Measurements from ENCODE around the gene CRY2. TPM values are rescaled to one million over a fixed set of nuclear protein-coding genes. Genes with fewer than 3 reads are reported as not detected.

Gene CRY2
- total and polyA plus RNA-seq, 2 of the 8 experiments (the other 6 are each of a cell fraction or from before 2014, with no cell fraction given) = 8.0 to 9.4 TPM

DNA sequence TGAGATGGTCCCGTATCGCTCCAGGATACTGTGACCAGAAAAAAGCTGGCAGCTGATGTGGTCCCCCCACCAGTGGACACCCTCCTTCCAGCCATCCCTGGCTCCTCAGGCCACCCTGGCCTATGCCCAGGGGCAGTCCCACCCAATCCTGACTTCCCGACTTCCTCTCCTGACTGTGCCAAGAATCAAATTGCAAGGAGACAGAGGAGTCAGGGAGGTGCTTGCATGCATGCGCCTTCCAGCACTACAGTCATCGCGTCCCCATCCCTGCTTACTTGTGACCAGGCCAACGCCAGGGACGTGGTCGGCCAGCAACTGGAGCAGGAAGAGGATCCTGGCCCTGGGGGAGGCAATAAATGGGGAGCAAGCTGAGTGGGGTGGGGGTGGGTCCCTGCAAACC is 63.3 kb downstream of the CRY2 start:
- H3K79me1 ChIP-seq (ENCODE audit: low read depth, low read length) = peaks cover 2% of the 10 kb centered on the region; the same call in 1 of the 2 replicates
- no peak overlapping the region for H2BK120ac ChIP-seq (replicated peaks; ENCODE audit: low read depth, low read length)
- H2BK5ac ChIP-seq (ENCODE audit: low read depth, low read length) = no peak overlapping the region
- H3K79me2 ChIP-seq (ENCODE audit: control insufficient read depth in 1 of 2, insufficient read depth in 2 of 2, low read length in 2 of 2) = no peaks in the 10 kb centered on the region
- 95% methylated on average over 9 of the region's 9 CpGs; no CpG with 5 or more reads in 1 of the 2 experiments for WGBS, 2 experiments (ENCODE audit: extremely low coverage in 1 of 2, insufficient coverage in 1 of 2, insufficient read length in 1 of 2, insufficient replicate concordance in 2 of 2, low coverage in 1 of 2, low lambda C conversion rate in 2 of 2, missing lambda C conversion rate in 1 of 2)
- H3K4me2 ChIP-seq (ENCODE audit: insufficient read depth in 1 of 2, low read depth in 2 of 2, low read length in 2 of 2) = no peak overlapping the region
- H3K27me3 ChIP-seq (replicated peaks in 1 of 4; ENCODE audit: control insufficient read depth in 3 of 4, extremely low read depth in 1 of 4, insufficient read depth in 3 of 4, low read length in 3 of 4) = no peaks in the 10 kb centered on the region
- no peaks in the 10 kb centered on the region; a peak in 1 of 7 replicates for H3K4me1 ChIP-seq (replicated peaks in 1 of 4; ENCODE audit: control insufficient read depth in 3 of 4, insufficient read depth in 4 of 4, low read length in 3 of 4)
- no peak overlapping the region for H4K91ac ChIP-seq (replicated peaks; ENCODE audit: insufficient read length, low read length)
- H2BK20ac ChIP-seq (ENCODE audit: low read length) = no peak overlapping the region
- ChIA-PET CTCF (ENCODE audit: partially characterized antibody) (interaction anchor here (0.9 to 1.9 kb wide), 4 partner anchors 12 to 55 kb away, joined by 3 to 5 read pairs (median 3); no protein-coding TSS in a partner anchor), POLR2A (ENCODE audit: partially characterized antibody) (interaction anchor here (0.8 kb wide), 1 partner anchor 20 kb away, joined by 4 read pairs; no protein-coding TSS in a partner anchor)
- no peak overlapping the region for H4K5ac ChIP-seq (ENCODE audit: insufficient read length, low read depth, low read length)
- H2BK15ac ChIP-seq (ENCODE audit: low read length) = no peak overlapping the region
- no peak overlapping the region for H3K4me3 ChIP-seq (ENCODE audit: extremely low read depth in 1 of 4, insufficient read depth in 2 of 4, low read depth in 3 of 4, low read length in 4 of 4)
- 0 out of 2 replicates have a peak, but pooled peaks cover 2% of the 10 kb centered on the region for H3K23me2 ChIP-seq (ENCODE audit: low read depth, low read length)
- peaks cover 2 to 19% of the 10 kb centered on the region in 2 experiments for H4K20me1 ChIP-seq (replicated peaks in 1 of 2; ENCODE audit: control insufficient read depth in 1 of 2, insufficient read depth in 2 of 2, low read length in 2 of 2)
- H3K9ac ChIP-seq (replicated peaks in 1 of 4; ENCODE audit: extremely low read depth in 1 of 4, low read depth in 3 of 4, low read length in 3 of 4) = no peak overlapping the region
- no peak overlapping the region for H2AK5ac ChIP-seq (ENCODE audit: low read depth, low read length)
- H3K18ac ChIP-seq (ENCODE audit: extremely low read depth, low read length) = no peak overlapping the region
- no peak overlapping the region for H3K23ac ChIP-seq (ENCODE audit: insufficient read length)
- FAIRE-seq = no peak
- no peak overlapping the region for H3K14ac ChIP-seq (ENCODE audit: insufficient read length)
- no peak overlapping the region for H3K56ac ChIP-seq (replicated peaks; ENCODE audit: insufficient read length, low read depth, low read length)
- no peaks in the 10 kb centered on the region for H3K9me3 ChIP-seq (ENCODE audit: insufficient read depth in 2 of 2, low read depth in 1 of 2, low read length in 1 of 2)
- no peak overlapping the region for H2BK12ac ChIP-seq (ENCODE audit: low read depth, low read length)
- no peak overlapping the region for H3K4ac ChIP-seq (replicated peaks; ENCODE audit: insufficient read length, low read depth, low read length)
- no peak overlapping the region for H2AFZ ChIP-seq (ENCODE audit: low read length)
- H3K36me3 ChIP-seq (ENCODE audit: control insufficient read depth in 2 of 4, insufficient read depth in 4 of 4, low read length in 3 of 4) = peaks cover 3 to 22% (median 16%) of the 10 kb centered on the region in 4 experiments; a peak in 7 of 8 replicates
- no peak for DNase-seq (ENCODE audit: low read depth in 1 of 2, low spot score in 2 of 2)
- H4K8ac ChIP-seq (ENCODE audit: extremely low read depth, insufficient read depth, low read length) = no peak overlapping the region
- no peak overlapping the region for H3K27ac ChIP-seq (ENCODE audit: low read depth, low read length)
- TF ChIP-seq ZNF274 (IDR thresholded peaks at IDR 0.05; ENCODE audit: borderline replicate concordance, extremely low read depth, low read length) (no peak), SP2 (IDR thresholded peaks at IDR 0.05; ENCODE audit: low read length) (no peak), TCF12 (IDR thresholded peaks at IDR 0.05; ENCODE audit: low read depth, low read length) (no peak), NANOG (IDR thresholded peaks at IDR 0.05; ENCODE audit: insufficient read depth, low read depth, low read length, poor library complexity, severe bottlenecking) (no peak), CTBP2 (IDR thresholded peaks at IDR 0.05; ENCODE audit: borderline replicate concordance, insufficient read depth, insufficient read length, low read length) (no peak), HDAC6 (IDR thresholded peaks at IDR 0.05; ENCODE audit: low read depth, low read length) (no peak), GABPA (IDR thresholded peaks at IDR 0.05; ENCODE audit: borderline replicate concordance, insufficient read depth, low read length) (no peak), RBBP5 (IDR thresholded peaks at IDR 0.05; ENCODE audit: borderline replicate concordance, low read depth, low read length) (no peak), POLR2A (IDR thresholded peaks at IDR 0.05; ENCODE audit: control extremely low read depth in 1 of 2, low read depth in 2 of 2, low read length in 2 of 2) (no peak)
- TF ChIP-seq, protein P1, sequence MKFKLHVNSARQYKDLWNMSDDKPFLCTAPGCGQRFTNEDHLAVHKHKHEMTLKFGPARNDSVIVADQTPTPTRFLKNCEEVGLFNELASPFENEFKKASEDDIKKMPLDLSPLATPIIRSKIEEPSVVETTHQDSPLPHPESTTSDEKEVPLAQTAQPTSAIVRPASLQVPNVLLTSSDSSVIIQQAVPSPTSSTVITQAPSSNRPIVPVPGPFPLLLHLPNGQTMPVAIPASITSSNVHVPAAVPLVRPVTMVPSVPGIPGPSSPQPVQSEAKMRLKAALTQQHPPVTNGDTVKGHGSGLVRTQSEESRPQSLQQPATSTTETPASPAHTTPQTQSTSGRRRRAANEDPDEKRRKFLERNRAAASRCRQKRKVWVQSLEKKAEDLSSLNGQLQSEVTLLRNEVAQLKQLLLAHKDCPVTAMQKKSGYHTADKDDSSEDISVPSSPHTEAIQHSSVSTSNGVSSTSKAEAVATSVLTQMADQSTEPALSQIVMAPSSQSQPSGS (IDR thresholded peaks at IDR 0.05; ENCODE audit: low read length) = no peak

Measured in H1 (cell line).